Heart left ventricle (tissue), 16 donors: ENCODE measurements around the gene RAD51B. TPM values are rescaled to one million over a fixed set of nuclear protein-coding genes. Genes with fewer than 3 reads are reported as not detected.
A peak's percentile ranks its signal among the peaks of the same experiment; 100 is the strongest.

Experiments used
- ATAC-seq, 4 donors: fragments of 200-7000 bp; cut with Tn5 transposase; one replicate each; pipeline ENCODE4 v1.9.1; 2020 to 2022; ENCODE audit warnings: moderate library complexity in 4 of 4, mild to moderate bottlenecking in 3 of 4, moderate number of reproducible peaks in 1 of 4
- DNase-seq, 5 donors: peaks; one replicate each; pipeline ENCODE4 v3.0.0-alpha.2; 2020
- H3K27ac ChIP-seq, 12 donors: fragments of 200-600 bp; sonication (generic) in 4 of 12; one replicate each; pipeline versions ENCODE4 v1.5.0 to v1.8.0; 2016 to 2022; ENCODE audit warnings: mild to moderate bottlenecking in 2 of 12
- H3K27me3 ChIP-seq, 9 donors: fragments of 200-600 bp; sonication (generic) in 2 of 9; one replicate each; pipeline versions ENCODE4 v1.5.1 to v1.8.0; 2016 to 2022; ENCODE audit warnings: mild to moderate bottlenecking in 3 of 9
- H3K36me3 ChIP-seq, 9 donors: fragments of 200-600 bp; sonication (generic) in 2 of 9; one replicate each; pipeline versions ENCODE4 v1.5.0 to v1.8.0; 2018 to 2022; ENCODE audit warnings: mild to moderate bottlenecking in 2 of 9
- H3K4me1 ChIP-seq, 12 donors: fragments of 200-600 bp; sonication (generic) in 4 of 12; one replicate each; pipeline versions ENCODE4 v1.5.0 to v1.8.0; 2016 to 2022; ENCODE audit warnings: mild to moderate bottlenecking in 3 of 12
- H3K4me3 ChIP-seq, 12 donors: fragments of 200-600 bp; sonication (generic) in 4 of 12; one replicate each; pipeline versions ENCODE4 v1.5.0 to v1.8.0; 2017 to 2022; ENCODE audit warnings: mild to moderate bottlenecking in 9 of 12, moderate library complexity in 4 of 12
- H3K9me3 ChIP-seq, 12 donors: fragments of 200-600 bp; sonication (generic) in 4 of 12; one replicate each; pipeline versions ENCODE4 v1.5.0 to v1.8.0; 2016 to 2022; ENCODE audit warnings: mild to moderate bottlenecking in 1 of 12
- CTCF ChIP-seq, 12 donors: fragments of 200-600 bp; sonication (generic) in 4 of 12; IDR thresholded peaks; one replicate each; pipeline versions ENCODE4 v1.5.0 to v1.8.0; 2018 to 2022; ENCODE audit warnings: antibody characterized with exemption in 12 of 12, mild to moderate bottlenecking in 5 of 12
- POLR2A ChIP-seq, 2 donors: fragments of 450-650 bp; IDR thresholded peaks; one replicate each; pipeline ENCODE4 v1.6.1; 2017; ENCODE audit warnings: antibody characterized with exemption in 2 of 2, mild to moderate bottlenecking in 2 of 2, moderate library complexity in 2 of 2
- WGBS, 4 donors: extraction: QIAGEN DNeasy Blood & Tissue Kit in 2 of 4; methylation state at CpG; one replicate each; pipeline versions ENCODE4 v1.1.5 to v1.1.7; 2013 to 2018; 5-methylcytosine and 5-hydroxymethylcytosine counted together
- intact Hi-C, 10 donors: fragments of 100-400 bp; cut with DNase I; formaldehyde crosslinking; loops; one replicate each; pipeline versions ENCODE4 v1.11.1 to v1.14.2; 2022
- polyA plus RNA-seq, 2 donors: library from polyadenylated mRNA; stranded (reverse); fragments of 200-250 nt; gene quantifications; one replicate each; pipeline ENCODE4 v1.2.3, GENCODE V29; 2013
- total RNA-seq, 9 donors: library from RNA; depleted of rRNA in 2 of 9; stranded (reverse); fragments of >200 nt in 2 of 9; fragmentation: NEBNext Ultra II Directional in 3 of 9; extraction: Animal tissue kit (Norgen Biotek cat#: 25700) in 3 of 9; gene quantifications; one replicate each; pipeline versions ENCODE4 v1.1.0 to v1.2.4, GENCODE V29; 2016 to 2023
- donor health status: ischemic (EF 13 %, LVEDD 7.1; RV severe dilation, severe dysfunction).
- donor health status: healthy with polysubstance abuse.
- donor health status: DM: no; HTN: yes; CAD: no.
- donor health status: DM: no; HTN: no; CAD: no.
- donor health status: ischemic (EF 25% LVEDD 6.9; RV normal size, moderate dysfunction).
- donor health status: ischemic (EF 25% LVEDD 5.7; RV mildly dilated, moderate dysfunction).
- donor health status: healthy.
- donor health status: DM: yes; HTN: yes; CAD: no.
- donor health status: ischemic (EF 35%, LVEDD 5.7; RV mildly dilated, moderate dysfunction).
- donor health status: nonischemic (EF 11% LVEDD 7.7; RV severe dilation, severe dysfunction).
- donor health status: DM: yes; HTN: yes; CAD: no.
- donor health status: PGD.
- donor health status: ischemic (EF 29% LVEDD 5.4; RV normal size, mild dysfunction).
- donor health status: nonischemic (EF 23%, LVEDD 6.1; RV moderate dilation, normal function).

RAD51B gene
- total and polyA plus RNA-seq, 11 donors: 1.3 to 11.3 (median 3.2) TPM

GRCh38 chr14:68509188-68509983, 689.8 kb downstream of the RAD51B start:
- Histone ChIP-seq H3K9me3 (no peaks in the 10 kb centered on the region), H3K4me1 (peaks cover 0 to 61% (median 42%) of the 10 kb centered on the region in 12 donors), H3K27me3 (no peaks in the 10 kb centered on the region), H3K36me3 (no peaks in the 10 kb centered on the region), H3K27ac (peak overlapping the region in 7 of 12 donors; percentile 23 to 79 (median 54)), H3K4me3 (no peak overlapping the region)
- WGBS, 4 donors: 82 to 90% (median 88%) methylated on average over 9 of the region's 9 CpGs
- intact Hi-C loops: loop anchor here in 1 of 10 donors (10.0 kb wide), 1 partner anchor 255 kb away; no protein-coding TSS in a partner anchor
- ATAC-seq: no peak
- DNase-seq: no peak
- TF ChIP-seq POLR2A (IDR thresholded peaks at IDR 0.05) (no peak), CTCF (IDR thresholded peaks at IDR 0.05) (no peak)

GRCh38 chr14:68510201-68511128, 690.9 kb downstream of the RAD51B start:
- peak; percentile 64 to 76 (median 71) for DNase-seq
- H3K9me3 ChIP-seq: no peaks in the 10 kb centered on the region
- H3K4me3 ChIP-seq: no peak overlapping the region
- TF ChIP-seq CTCF (IDR thresholded peaks at IDR 0.05) (no peak), POLR2A (IDR thresholded peaks at IDR 0.05) (no peak)
- 66 to 80% (median 75%) methylated on average over 11 of the region's 11 CpGs for WGBS, 4 donors
- peaks cover 0 to 64% (median 44%) of the 10 kb centered on the region in 12 donors for H3K4me1 ChIP-seq
- H3K27ac ChIP-seq: peak overlapping the region; percentile 4 to 79 (median 48)
- no peaks in the 10 kb centered on the region for H3K27me3 ChIP-seq
- intact Hi-C loops: loop anchor here in 2 of 10 donors (5.0 to 10.0 kb wide), 2 partner anchors 108 to 566 kb away; no protein-coding TSS in a partner anchor
- ATAC-seq: peak in 2 of 4 donors; percentile 69 to 77
- no peaks in the 10 kb centered on the region for H3K36me3 ChIP-seq

GRCh38 chr14:68511129-68512047, 691.8 kb downstream of the RAD51B start:
- peaks cover 0 to 55% (median 36%) of the 10 kb centered on the region in 12 donors for H3K4me1 ChIP-seq
- 83 to 87% (median 83%) methylated on average over 4 of the region's 4 CpGs for WGBS, 4 donors
- no peak for DNase-seq

More at GRCh38 chr14:68511129-68512047, 691.8 kb downstream of the RAD51B start:
- Histone ChIP-seq H3K36me3 (no peaks in the 10 kb centered on the region), H3K27ac (peak overlapping the region in 9 of 12 donors; percentile 4 to 79 (median 55)), H3K4me3 (no peak overlapping the region), H3K27me3 (no peaks in the 10 kb centered on the region), H3K9me3 (no peaks in the 10 kb centered on the region)
- intact Hi-C loops: loop anchor here in 2 of 10 donors (5.0 to 10.0 kb wide), 2 partner anchors 109 to 567 kb away; no protein-coding TSS in a partner anchor
- TF ChIP-seq POLR2A (IDR thresholded peaks at IDR 0.05): no peak
- TF ChIP-seq CTCF (IDR thresholded peaks at IDR 0.05): no peak
- ATAC-seq: no peak
